Esophagus mucosa (tissue), 1 donor: ENCODE results near the gene PBX4. TPM values are rescaled to one million over a fixed set of nuclear protein-coding genes. Genes with fewer than 3 reads are reported as not detected.

Experiments used
- ATAC-seq: fragments of 200-7000 bp; cut with Tn5 transposase; one replicate; pipeline ENCODE4 v1.9.1; 2020
- total RNA-seq: library from RNA; stranded (reverse); gene quantifications from one replicate; pipeline ENCODE4 v1.2.4, GENCODE V29; 2023
- donor health status: DM: yes; HTN: yes; CAD: no.

Gene PBX4
- total RNA-seq, 1 donor from 2014 or later: 0.20 TPM

DNA sequence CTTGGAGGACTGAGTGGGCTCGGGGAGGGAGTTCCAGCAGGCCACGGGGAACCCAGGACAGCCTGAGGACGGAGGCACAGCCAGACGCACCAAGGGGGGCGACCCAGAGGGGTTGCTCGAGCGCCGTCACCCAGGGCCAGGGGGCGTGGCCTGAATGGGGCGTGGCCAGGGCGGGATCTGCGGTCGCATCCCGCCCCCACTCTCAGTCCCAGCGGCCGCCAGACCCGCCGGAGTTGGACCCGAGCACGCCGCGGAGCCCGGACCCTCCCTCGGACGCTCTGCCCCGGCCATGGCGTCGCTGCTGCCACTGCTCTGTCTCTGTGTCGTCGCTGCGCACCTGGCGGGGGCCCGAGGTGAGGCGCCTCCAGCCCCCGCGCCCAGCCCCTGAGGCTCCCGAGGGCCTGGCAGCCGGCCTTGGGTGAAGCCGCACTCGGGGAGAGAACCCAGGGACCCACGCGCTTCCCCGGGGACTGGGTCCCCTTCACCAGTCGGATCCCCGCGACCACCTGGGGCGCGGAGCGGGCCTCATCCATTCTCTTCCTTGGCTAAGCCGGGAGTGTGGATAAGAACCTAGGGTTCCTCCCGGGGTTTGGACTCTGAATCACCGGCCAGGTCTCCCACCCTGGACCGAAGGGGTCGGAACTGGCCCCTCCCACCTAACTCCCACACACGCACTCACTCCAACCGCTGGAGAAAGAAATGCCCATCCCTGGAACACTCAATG, 80.3 kb downstream of the PBX4 start, which contains the start of gene CILP2:
Gene CILP2, plus strand, starts transcription at position 205 of the 724 bp plus-strand sequence. Its CDS starts 85 bp downstream, at position 290.
- no peak for ATAC-seq

DNA sequence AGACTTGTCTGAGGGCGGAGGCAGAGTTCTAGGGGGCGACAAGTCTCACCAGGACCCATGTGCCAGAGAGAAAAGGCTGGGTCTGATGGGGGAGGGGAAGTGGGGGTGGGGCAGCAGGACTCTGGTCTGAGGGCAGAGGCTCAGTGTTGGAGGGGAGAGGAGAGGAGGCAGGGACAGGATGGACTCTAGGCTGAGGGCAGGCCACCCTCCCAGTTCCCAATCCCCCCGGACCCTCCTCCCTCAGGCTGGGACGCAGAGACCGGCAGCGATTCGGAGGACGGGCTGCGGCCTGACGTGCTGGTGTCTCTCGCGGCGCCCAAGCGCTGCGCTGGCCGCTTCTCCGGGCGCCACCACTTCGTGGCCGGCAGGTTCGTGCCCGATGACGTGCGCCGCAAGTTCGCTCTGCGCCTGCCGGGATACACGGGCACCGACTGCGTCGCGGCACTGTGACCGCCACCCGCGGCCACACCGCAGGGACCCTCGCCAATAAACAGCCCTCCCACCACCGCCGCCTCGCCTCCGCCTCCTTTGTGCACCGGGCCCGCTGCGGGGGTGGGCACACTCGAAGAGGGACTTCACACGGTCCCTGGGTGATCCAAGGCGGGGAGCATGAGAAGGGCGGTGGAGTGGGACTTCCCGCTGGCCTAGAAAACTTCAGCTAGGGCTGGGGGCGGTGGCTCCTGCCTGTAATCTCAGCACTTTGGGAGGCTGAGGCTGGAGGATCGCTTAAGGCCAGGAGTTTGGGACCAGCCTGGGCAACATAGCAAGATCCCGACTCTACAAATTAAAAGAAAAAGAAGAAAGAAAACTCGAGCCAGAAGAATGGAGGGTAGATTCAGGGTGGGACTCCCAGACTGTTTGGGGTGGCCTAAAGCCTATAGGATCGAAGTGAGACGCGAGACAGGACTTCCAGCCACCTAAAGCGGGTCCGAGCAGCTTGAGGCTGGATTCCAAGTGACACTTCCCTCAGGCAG, 81.1 kb downstream of the PBX4 start:
- ATAC-seq: no peak

DNA sequence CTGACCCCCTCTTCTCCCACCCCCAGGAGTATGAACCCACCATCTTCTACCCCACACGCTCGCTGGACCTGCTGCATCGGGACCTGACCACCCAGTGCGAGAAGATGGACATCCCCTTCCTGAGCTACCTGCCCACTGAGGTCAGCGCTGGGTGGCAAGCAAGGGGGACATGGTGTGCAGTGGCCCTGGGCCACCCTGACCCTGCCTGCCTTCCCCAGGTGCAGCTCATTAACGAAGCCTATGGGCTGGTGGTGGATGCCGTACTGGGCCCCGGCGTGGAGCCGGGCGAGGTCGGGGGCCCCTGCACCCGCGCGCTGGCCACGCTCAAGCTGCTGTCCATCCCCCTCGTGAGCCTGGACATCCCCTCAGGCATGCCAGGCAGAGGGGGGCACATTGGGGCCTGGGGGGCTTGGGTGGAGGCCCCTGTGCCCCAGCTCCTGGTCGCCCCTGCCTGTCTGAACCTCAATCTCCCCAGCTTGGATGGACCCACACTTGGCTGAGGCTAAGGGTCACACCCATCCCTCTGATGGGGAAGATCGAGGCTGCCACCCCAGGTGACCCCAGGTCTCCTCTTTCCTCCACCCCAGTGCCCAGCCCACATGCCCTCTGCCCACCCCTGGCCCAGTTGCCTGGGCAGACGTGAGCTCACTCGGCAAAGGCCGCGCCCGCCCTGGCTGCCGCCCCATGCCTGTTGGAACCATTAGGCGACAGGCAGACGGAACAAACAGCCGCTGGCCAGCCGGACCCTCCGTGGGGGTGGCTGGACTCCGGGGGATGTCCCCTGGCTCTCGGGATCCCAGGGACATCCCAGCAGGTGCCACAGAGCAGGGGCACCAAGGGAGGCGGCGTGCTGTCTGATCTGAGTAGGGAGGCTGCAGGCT, 82.9 kb downstream of the PBX4 start:
- no peak for ATAC-seq

DNA sequence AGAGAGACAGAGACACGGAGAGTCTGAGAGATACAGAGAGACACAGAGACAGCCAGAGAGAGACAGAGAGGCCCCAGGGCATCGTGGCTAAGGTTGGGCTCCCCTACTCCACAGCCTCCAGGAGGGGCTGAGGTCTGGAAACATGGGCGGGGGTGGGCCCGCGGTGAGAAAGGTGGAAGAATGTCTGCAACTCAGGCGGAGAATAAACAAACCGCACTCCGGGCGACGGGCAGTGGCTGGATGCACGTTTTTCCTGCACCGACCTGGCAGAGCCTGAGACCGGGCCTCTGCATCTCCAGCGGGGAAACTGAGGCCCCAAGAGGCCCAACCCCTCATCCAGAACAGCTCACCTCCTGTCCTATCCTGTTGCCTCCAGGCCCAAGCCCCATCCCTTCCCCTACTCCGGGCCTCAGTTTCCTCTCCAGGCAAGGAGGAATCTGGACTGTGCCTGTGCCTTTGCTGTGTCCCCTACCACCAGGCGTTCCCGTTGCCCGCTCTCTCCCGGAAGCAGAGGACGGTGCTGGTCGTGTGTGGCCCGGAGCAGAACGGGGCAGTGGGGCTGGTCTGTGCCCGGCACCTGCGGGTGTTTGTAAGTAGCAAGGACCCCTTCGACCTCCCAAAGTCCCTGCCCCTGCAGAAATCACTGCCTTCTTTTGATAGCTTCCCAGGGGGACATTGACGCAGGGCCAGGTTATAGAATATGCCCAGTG, 83.8 kb downstream of the PBX4 start:
- no peak for ATAC-seq

- no peak for ATAC-seq
These were observed 84.6 kb downstream of the PBX4 start for GRCh38 chr19:19533841-19534240.

- no peak for ATAC-seq
These were observed 85.4 kb downstream of the PBX4 start for GRCh38 chr19:19532806-19533701.

GRCh38 chr19:19531951-19532805, 86.3 kb downstream of the PBX4 start:
- peak; percentile 67 for ATAC-seq

DNA sequence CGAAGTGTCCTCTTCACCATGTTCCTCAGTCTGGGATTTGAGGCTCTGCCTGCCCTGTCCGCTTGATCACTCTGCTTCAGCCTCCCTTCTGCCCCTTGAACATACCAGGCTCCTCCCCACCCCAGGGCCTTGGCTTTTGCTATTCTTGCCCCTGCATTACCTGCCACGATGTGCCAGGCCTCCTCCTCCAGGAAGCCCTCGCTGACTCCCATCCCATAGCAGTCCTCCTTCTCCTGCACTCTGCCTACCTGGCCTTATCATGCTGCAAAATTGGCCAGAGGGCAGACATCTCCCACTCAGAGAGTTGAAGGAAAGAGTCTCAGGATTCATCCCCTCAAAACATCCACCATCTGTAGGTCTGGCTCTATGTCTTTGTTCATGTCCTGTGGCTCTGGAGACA, 87.6 kb downstream of the PBX4 start:
- ATAC-seq: no peak

DNA sequence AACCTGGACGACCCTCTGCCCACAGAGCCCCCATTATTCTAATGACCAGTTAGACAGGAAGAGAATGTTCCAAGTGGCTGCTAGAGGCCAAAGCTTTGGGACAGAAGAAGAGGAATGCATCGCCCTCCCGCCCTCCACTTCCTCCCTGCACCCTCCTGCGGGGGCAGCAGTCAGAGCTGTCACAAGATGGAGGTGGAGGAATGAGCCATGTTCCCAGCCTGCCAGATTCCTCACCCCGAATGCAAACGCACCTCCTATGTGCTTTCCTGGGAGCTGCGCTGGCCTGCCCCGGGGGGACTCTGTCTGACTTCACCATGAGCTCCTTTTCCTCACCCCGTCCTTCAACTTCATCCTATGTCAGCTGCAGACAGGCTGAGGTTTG, 88.1 kb downstream of the PBX4 start:
- ATAC-seq: no peak

- ATAC-seq: no peak
These were observed 88.6 kb downstream of the PBX4 start for GRCh38 chr19:19529783-19530422.

GRCh38 chr19:19528721-19529490, 89.6 kb downstream of the PBX4 start, which contains the start of gene YJEFN3:
TSS of gene YJEFN3 (plus strand) at chr19:19528911. CDS start at chr19:19528933, 22 bp downstream.
- no peak for ATAC-seq

DNA sequence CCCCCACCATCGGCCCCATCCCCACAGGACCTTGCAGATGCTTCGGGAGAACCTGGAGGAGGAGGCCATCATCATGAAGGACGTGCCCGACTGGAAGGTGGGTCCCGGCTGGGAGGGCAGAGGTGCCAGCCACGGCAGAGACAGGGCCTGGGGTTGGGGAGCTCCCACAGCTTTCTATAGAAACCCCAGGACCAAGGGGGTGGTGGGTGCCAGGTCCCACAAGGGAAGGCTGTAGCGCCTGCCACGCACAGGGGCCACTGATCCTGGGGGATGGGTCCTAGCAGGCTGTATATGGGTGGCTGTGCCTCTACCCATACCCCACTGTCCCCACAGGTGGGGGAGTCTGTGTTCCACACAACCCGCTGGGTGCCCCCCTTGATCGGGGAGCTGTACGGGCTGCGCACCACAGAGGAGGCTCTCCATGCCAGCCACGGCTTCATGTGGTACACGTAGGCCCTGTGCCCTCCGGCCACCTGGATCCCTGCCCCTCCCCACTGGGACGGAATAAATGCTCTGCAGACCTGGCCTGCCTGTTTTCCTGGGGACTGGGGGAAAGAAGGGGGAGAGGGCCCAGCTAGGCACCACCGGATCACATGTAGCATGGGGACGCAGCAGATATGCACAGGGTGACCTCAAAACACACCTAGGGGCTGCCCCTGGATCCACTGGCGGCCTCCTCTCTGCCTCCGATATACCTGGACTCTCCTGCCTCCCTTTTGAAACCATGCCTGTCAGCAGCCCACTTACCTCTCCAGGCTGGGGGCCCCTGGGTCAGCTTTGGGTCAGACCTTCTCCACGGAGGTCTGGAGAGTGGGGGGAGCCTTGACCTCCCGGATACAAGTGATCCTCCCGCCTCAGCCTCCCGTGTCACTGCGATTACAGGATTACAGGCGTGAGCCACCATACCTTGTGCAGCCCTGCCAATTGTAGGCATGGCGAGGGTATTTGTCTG, 90.5 kb downstream of the PBX4 start:
- no peak for ATAC-seq

- no peak for ATAC-seq
These were observed 91.2 kb downstream of the PBX4 start for GRCh38 chr19:19527371-19527656.

DNA sequence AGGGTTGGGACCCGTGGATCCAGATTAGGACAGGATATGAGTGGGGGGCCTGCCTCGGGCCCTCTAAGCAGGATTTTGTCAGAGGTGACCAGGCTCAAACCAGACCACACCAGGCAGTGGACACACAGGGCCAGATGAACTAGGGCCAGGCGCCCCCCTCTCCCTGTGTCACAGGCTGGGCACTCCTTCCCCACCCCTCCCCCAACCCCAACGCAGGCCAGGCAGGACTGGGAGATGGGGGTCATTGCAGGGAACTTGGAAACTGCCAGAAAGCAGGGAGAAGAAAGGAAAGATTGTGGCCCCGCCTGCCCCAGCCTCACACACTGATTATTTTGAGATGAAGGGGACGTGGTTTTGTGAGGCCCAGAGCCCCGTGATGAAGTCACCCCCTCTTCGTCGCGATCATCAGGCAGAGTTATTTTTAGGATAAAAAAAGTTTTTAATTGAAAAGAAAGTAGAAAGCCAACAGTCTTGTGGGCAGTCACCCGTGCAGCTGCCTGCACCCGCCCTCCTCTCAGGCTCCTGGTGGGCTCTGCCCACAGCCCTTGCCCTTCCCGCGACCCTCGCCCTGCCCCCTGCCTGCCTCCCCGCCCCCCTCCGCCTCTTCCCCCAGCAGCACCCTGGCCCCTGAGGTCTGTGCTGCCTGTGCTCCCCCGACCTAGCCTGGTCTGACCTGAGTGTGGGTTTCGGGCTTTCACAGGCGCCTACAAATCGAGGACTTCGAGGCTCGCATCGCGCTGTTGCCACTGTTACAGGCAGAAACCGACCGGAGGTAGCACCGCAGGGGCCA, 91.7 kb downstream of the PBX4 start:
- ATAC-seq: no peak

DNA sequence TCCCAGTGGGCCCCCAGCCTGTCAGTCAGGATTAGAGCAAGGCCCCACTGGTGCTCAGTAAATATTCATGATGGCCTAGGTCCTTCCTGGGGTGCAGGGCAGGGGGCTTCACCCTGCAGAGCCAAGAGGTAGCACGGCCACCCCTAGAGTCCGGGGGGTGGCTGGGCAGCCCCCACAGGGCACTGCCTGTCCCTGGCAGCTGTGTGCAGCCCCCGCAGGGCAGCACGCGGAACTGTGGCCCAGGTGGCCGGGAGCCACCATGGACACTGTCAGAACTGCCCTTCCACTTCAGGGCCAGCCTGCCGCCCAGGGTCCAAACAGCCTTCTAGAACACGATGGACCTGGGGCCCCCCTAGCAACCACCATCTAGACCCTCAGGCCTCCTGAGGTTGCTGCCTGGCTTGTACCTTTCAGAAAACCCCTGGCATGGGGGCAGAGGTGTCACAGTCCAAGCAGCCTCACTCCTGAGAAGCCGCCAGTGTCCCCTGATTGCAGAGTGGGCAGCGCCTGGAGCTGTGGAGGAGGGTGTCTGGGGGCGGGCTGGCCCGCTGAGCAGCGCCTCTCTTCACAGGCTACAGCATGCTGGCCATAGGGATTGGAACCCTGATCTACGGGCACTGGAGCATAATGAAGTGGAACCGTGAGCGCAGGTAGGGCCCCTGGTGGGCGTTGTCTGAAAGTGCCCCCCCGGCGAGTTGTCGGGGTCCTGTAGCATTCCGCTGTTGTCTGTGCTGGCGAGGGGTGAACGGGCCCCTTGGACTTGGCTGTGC, 92.7 kb downstream of the PBX4 start:
- no peak for ATAC-seq

DNA sequence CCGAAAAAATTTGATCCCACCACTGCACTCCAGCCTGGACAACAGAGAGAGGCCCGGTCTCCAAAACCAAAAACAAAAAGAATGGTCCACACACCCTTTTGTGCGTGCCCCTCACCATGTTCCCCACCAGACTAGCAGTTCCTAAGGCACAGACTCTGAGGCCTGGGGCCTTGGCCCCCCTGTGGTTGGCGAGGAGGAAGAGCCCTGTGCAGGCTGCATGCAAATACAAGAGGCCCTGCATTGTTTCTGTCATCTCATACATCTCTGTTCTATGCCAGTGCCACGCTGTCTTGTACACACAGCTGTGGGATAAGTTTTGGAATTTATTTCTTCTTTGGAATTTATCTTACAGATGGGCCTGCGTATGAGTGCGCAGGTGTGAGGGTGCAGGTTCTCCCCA, 94.4 kb downstream of the PBX4 start:
- peak; percentile 9 for ATAC-seq
